ENCODE results near the gene MGMT.

Gene MGMT

GRCh38 chr10:129546106-129546505 is 79.1 kb downstream of the MGMT start:
- no peak for DNase-seq

DNA sequence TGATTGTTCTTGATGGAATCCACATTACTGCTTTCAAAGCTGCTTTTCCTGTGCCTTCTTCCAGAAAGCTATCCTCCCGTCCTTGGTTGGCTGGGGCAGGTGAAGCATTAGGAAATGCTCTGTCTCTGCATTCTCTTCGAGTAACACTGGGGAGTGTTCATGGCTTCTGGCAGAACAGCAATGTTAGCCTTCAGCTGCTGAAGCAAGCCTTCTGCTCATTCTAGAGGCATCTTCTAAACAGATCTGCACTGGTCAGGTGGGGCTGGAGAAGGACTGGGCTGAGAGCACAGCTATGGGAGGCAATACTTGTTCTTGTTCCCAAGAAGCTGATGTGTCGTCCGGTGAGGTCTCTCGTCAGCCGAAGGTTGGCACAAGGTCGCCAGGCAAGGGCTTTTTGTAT is 80.6 kb downstream of the MGMT start:
- no peak for DNase-seq

- DNase-seq, result no peak
These were observed 81.6 kb downstream of the MGMT start for GRCh38 chr10:129548600-129548999.

DNA sequence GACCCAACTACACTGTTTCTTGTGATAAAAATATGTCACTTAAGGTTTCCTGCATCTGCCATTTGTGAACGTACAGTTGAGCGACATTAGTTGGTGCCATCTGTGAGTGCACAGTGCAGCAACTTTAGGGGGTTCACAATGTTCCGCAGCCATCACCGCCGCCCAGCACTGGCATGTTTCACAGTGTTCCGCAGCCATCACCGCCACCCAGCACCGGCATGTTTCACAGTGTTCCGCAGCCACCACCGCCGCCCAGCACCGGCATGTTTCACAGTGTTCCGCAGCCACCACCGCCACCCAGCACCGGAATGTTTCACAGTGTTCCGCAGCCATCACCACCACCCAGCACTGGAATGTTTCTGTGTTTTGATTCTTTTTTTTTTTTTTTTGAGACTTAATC is 83.0 kb downstream of the MGMT start:
- no peak for DNase-seq

DNA sequence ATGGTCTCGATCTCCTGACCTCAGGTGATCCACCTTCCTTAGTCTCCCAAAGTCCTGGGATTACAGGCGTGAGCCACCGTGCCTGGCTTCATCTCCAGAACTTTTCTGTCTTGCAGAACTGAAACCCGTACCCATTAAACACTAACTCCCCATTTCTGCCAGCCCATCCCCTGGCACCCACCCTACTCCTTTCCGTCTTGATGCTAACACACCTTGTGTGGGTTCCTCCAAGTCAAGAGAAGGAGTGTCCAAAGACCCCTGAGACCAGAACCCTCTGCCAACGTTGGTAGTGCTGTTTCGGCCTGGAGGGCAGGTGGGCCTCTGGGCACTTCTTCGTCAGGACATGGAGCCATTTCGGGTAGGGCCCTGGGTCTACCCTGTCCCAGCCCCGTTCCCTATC is 83.6 kb downstream of the MGMT start:
- no peak for DNase-seq

- no peak for DNase-seq
These were observed 85.1 kb downstream of the MGMT start for GRCh38 chr10:129552119-129552518.

DNA sequence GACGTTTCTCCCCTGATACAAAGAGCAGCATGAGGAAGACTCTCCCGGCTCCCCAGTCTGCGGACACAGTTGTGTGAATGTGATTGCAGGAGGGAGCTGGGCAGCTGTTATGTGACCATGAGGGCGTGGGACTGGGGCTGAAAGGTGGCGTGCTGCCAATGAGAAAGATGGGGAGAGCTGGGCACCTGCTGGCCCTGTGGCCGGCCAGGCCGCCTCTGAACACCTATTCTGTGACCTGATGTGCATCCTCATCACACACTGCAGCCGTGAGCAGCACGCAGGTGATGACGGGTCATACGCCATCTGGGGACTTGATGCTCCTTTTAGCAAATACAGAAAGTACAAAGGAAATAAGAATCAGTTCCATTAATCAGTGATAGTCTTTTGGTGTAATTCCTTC is 86.9 kb downstream of the MGMT start:
- no peak for DNase-seq

- DNase-seq, result no peak
These were observed 89.3 kb downstream of the MGMT start for GRCh38 chr10:129556316-129556715.

DNA sequence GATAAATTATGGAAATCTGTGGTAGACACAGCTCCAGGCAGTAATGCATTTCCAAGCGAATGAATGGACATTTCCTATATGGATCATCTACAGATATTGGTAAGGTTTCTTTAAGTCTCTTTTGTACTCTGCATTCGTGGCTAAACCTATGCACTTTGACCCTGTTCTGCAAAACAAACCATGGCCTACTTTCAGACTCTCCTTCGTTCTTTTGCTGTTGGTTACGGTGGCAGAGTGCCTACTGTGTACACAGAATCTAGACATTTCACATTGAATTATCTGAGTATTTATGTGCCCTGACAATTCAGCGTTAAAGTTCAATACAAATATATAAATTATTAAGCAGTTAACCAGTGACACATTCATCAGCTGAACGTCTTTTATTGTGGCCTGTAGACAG is 93.3 kb downstream of the MGMT start:
- no peak for DNase-seq

- DNase-seq, result no peak
These were observed 95.4 kb downstream of the MGMT start for GRCh38 chr10:129562487-129562886.

GRCh38 chr10:129564923-129565322 is 97.9 kb downstream of the MGMT start:
- DNase-seq, result no peak

DNA sequence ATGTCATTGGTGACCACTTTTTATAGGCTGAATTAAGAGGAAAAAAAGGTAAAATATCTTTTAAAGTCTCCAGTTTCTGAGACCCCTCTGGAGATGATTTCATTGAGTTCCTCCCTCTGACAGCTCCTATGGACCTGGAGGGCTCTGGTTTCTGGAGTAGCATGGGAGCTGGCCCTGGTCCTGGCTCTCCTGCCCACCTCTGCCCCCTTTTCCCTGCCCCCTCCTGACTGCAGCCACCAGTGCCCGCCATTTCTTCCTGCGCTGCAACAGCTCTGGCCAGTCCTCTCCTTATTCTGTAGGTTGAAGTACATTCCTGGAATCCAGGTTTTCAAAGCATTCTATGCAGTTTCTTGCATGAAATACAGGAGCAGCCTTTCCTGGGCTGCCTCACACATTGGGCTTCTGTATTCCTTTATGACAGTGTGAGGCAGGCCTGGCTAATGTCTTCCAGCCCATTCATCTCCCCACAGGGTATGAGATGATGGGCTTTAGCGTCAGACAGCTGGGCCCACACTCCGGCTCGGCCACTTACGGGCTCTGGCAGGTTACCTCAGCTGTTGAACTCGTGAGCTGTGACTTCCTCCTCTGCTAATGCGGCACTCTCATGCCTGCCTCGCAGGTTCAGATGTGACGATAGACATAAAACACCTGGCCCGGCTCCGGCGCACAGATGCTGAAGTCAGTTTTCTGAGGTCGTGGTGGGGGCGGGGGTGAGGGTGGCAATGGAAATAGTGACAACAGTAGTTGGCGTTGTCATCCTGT is 101.7 kb downstream of the MGMT start:
- DNase-seq, result no peak

DNA sequence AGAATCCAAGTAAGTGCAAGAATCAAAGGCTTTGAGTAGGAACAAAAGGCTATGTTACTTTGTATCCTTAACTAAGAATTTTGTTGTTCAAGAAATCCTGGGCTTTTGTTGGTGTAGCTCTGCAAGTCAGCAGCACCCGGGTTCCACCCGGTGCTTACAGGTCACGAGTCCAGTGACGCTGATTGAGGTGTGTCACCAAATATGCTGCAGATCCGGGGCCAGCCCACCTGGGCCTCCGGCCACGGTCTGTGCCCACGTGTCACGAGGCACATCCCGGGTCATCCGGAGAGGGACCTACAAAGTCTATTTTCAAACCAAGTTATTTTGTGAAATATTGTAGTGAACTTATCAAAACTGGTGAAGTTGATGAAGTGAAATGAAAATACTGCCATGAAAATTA is 103.1 kb downstream of the MGMT start:
- no peak for DNase-seq

- DNase-seq, result no peak
These were observed 112.2 kb downstream of the MGMT start for GRCh38 chr10:129579228-129579627.

- DNase-seq, result no peak
These were observed 113.0 kb downstream of the MGMT start for GRCh38 chr10:129580010-129580409.

- no peak for DNase-seq
These were observed 113.9 kb downstream of the MGMT start for GRCh38 chr10:129580901-129581300.

- DNase-seq, result no peak
These were observed 114.9 kb downstream of the MGMT start for GRCh38 chr10:129581827-129582411.

DNA sequence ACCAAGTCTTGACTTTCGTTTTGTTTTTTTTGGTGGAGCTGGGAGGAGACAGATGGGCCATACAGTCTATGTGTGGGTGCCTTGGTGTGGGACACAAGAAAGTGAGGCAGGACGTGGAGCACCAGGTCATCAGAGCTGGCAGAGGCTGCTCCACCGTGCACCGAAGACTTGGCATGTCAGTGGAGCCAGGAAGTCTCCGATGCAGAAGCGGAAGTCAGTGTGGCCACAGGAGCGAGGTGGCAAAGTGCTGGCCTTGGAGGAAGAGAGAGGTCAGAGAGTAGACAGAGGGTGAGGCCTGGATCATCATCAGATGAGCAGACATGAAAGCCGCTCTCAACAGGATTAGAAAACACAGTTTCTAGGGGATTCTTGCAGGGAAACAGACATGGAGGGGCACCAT is 116.8 kb downstream of the MGMT start:
- no peak for DNase-seq

DNA sequence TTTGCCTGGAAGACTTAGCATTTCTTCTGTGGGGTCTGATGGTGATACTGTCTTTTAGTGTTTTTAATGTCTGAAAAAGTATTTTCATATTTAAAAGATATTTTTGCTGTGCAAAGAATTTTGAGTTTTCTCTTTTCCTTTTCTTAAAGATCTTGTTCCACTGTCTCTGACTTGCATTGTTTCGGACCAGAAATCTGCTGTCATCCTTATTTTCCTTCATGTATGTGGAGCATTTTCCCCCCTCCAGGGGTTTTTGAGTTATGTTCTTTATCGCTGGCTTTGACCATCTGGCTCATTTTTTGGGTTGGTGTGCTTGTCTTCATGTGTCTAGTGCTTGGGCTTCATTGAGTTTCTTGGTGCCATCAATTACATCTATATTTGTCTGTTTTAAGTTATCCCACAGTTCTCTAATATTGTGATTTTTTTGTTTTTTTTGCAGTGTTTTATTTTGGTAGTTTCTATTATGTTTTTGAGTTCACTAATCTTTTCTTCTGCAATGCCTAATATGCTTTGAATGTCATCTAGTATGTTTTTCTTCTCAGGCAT is 119.9 kb downstream of the MGMT start:
- DNase-seq, result no peak

DNA sequence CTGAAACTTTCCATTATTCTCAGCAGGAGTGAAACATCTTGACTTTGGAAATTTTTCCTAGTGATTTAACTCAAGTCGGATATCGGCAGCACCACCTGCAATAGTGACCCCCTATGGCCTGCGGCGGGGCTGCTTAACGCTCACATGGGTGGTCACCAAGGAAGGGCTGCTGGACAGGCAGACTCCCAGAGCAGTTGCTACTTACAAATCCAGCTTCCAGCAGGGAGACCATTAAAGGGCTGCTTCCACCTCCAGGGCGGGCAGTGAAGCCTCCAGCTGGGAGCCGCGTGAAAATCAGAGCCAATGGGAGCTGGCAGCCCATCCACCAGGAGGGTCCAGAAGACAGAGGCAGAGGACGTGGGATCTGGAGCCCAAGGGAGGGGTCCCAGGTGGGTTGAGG is 122.5 kb downstream of the MGMT start:
- DNase-seq, result no peak

- no peak for DNase-seq
These were observed 126.9 kb downstream of the MGMT start for GRCh38 chr10:129593953-129594352.

DNA sequence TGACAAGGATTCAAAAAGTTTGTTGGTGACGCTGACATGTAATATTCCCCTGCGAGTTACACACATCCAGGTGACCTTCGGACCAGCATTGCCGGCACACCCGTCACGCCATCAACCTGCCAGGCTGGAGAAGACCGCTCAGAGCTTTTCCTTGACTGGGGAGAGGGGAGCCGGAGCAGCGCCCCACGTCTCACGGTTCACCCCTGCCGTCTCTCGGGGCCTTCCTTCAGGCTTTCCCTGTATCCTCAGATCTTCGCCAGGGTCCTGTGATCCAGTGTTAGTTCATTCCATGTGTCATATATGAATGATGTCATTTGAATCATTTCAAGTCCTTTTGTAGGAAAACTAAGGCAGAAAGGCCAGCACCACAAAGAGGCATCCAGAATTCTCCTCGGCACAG is 127.8 kb downstream of the MGMT start:
- DNase-seq, result no peak

GRCh38 chr10:129598413-129598812 is 131.4 kb downstream of the MGMT start:
- no peak for DNase-seq

DNA sequence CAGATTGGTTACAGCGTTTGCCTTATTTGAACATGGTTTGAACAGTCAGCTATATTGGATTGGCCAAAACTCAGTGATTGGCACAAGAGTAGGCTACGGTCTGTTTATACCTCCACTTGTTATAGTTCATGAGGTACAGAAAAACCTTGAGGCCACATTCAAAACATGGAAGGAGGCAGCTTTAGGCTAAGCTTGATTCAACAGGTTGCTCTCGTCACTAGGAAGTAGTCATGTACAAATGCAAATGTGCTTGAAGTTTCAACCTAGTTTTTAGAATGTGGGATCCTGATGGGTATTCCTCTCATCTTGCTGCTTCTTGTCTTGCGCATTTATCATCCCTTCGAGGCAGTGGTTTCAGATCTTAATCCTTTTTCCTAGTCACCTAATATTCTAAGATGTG is 132.1 kb downstream of the MGMT start:
- no peak for DNase-seq

- no peak for DNase-seq
These were observed 134.7 kb downstream of the MGMT start for GRCh38 chr10:129601737-129602136.
